ENCODE measurements around the gene DOCK10.

DNA sequence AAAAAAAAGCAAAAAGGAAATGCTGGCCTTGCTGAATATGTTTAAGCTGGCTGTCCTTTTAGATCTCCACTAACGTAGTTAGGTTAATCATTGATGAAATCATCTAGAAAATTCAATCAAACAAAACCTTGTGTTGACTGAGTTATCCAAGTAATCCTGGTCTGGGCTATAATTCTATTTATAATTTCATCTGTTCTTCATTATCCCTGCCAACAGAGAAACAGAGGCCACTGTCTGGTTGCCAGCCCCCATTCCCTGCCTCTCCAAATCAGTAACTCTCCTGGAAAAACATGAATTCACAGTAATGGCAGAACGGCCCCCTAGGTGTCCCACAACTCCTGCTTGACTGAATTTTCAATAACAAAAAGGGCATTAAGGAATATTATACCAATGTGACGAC, 24.6 kb downstream of the DOCK10 start:
- TF ChIP-seq EZH2 (IDR thresholded peaks at IDR 0.05; ENCODE audit: borderline replicate concordance, low read depth, low read length, severe bottlenecking), result no peak
- TF ChIP-seq, protein P1, sequence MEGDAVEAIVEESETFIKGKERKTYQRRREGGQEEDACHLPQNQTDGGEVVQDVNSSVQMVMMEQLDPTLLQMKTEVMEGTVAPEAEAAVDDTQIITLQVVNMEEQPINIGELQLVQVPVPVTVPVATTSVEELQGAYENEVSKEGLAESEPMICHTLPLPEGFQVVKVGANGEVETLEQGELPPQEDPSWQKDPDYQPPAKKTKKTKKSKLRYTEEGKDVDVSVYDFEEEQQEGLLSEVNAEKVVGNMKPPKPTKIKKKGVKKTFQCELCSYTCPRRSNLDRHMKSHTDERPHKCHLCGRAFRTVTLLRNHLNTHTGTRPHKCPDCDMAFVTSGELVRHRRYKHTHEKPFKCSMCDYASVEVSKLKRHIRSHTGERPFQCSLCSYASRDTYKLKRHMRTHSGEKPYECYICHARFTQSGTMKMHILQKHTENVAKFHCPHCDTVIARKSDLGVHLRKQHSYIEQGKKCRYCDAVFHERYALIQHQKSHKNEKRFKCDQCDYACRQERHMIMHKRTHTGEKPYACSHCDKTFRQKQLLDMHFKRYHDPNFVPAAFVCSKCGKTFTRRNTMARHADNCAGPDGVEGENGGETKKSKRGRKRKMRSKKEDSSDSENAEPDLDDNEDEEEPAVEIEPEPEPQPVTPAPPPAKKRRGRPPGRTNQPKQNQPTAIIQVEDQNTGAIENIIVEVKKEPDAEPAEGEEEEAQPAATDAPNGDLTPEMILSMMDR (IDR thresholded peaks at IDR 0.05; ENCODE audit: borderline replicate concordance, extremely low read depth, low read length, poor library complexity, severe bottlenecking), result no peak

All from DND-41 (cell line).